ENCODE measurements around the gene SFRP4.

GRCh38 chr7:37893359-37893758 lies 23.3 kb downstream of the SFRP4 start:
- TF ChIP-seq CTCF (IDR thresholded peaks at IDR 0.05; ENCODE audit: insufficient read depth, low read length, poor library complexity, severe bottlenecking) = no peak
- TF ChIP-seq EZH2phosphoT487 (conservative IDR thresholded peaks at IDR 0.05; ENCODE audit: low read length) = no peak
